CD1c-positive myeloid dendritic cell (primary cell): ENCODE results near the gene ARHGAP6.

Source experiments
- DNase-seq: peaks from one replicate; pipeline ENCODE4 v3.0.0-alpha.2; 2016; ENCODE audit errors: extremely low spot score

Gene ARHGAP6

GRCh38 chrX:11424903-11425674, 240.6 kb downstream of the ARHGAP6 start:
- no peak for DNase-seq

GRCh38 chrX:11423949-11424348, 241.8 kb downstream of the ARHGAP6 start:
- DNase-seq: no peak

GRCh38 chrX:11423362-11423818, 242.3 kb downstream of the ARHGAP6 start:
- DNase-seq: peak; percentile 54

GRCh38 chrX:11422525-11422857, 243.2 kb downstream of the ARHGAP6 start:
- no peak for DNase-seq

- DNase-seq: no peak
Measured at GRCh38 chrX:11421805-11422524, 243.8 kb downstream of the ARHGAP6 start.

- DNase-seq: no peak
Measured at GRCh38 chrX:11420851-11421250, 244.9 kb downstream of the ARHGAP6 start.

GRCh38 chrX:11419102-11419501, 246.6 kb downstream of the ARHGAP6 start:
- no peak for DNase-seq

GRCh38 chrX:11416600-11416999, 249.1 kb downstream of the ARHGAP6 start:
- DNase-seq: no peak

- no peak for DNase-seq
Measured at GRCh38 chrX:11414091-11414490, 251.6 kb downstream of the ARHGAP6 start.

- no peak for DNase-seq
Measured at GRCh38 chrX:11412715-11413623, 252.8 kb downstream of the ARHGAP6 start.

- DNase-seq: no peak
Measured at GRCh38 chrX:11409957-11410356, 255.8 kb downstream of the ARHGAP6 start.

GRCh38 chrX:11408783-11409182, 256.9 kb downstream of the ARHGAP6 start:
- no peak for DNase-seq

- DNase-seq: no peak
Measured at GRCh38 chrX:11408109-11408405, 257.7 kb downstream of the ARHGAP6 start.

- peak; percentile 39 for DNase-seq
Measured at GRCh38 chrX:11407331-11408108, 258.2 kb downstream of the ARHGAP6 start.

- no peak for DNase-seq
Measured at GRCh38 chrX:11406109-11406765, 259.5 kb downstream of the ARHGAP6 start.

- no peak for DNase-seq
Measured at GRCh38 chrX:11403631-11404030, 262.1 kb downstream of the ARHGAP6 start.

- DNase-seq: no peak
Measured at GRCh38 chrX:11401966-11402365, 263.8 kb downstream of the ARHGAP6 start.

GRCh38 chrX:11399489-11400094, 266.1 kb downstream of the ARHGAP6 start:
- DNase-seq: no peak

- DNase-seq: no peak
Measured at GRCh38 chrX:11398785-11399184, 266.9 kb downstream of the ARHGAP6 start.

GRCh38 chrX:11398139-11398538, 267.6 kb downstream of the ARHGAP6 start:
- no peak for DNase-seq

- no peak for DNase-seq
Measured at GRCh38 chrX:11397680-11398079, 268.0 kb downstream of the ARHGAP6 start.
